ENCODE results near the gene AQP7.

DNA sequence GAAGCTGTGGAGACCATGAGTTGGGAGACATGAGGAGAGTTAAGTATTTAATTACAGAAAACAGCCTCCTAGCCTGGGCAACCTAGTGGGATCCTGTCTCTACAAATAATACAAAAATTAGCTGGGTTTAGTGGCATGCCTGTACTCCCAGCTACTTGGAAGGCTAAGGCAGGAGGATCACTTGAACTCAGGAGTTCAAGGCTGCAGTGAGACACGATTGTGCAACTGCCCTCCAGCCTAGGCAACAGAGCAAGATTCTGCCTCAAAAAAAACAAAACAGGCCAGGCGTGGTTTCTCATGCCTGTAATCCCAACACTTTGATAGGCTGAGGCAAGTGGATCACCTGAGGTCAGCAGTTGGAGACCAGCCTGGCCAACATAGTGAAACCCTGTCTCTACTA, 52.6 kb downstream of the AQP7 start:
- TF ChIP-seq CTCF (IDR thresholded peaks at IDR 0.05; ENCODE audit: borderline replicate concordance, extremely low read depth, low read length, poor library complexity, severe bottlenecking) = no peak
- no peak for TF ChIP-seq EZH2 (IDR thresholded peaks at IDR 0.05; ENCODE audit: borderline replicate concordance, low read depth, low read length, severe bottlenecking)
